Stimulated activated naive CD8-positive, alpha-beta T cell treated with anti-CD3 and anti-CD28 coated beads, Interleukin-15, amount 100 ng/mL, for 72 hours (primary cell): ENCODE data around the gene WDPCP.

Source experiments
- ATAC-seq: fragments of 150-1000 bp; cut with Tn5 transposase; 2 replicates; pipeline ENCODE4 v1.10.0; 2021; ENCODE audit warnings: mild to moderate bottlenecking, moderate library complexity
- DNase-seq, 2 donors: peaks; one replicate each; pipeline ENCODE4 v3.0.0; 2021 to 2022
- H3K27ac Mint-ChIP-seq, 2 donors: one replicate each; pipeline ENCODE4 v1.8.0; 2022; ENCODE audit warnings: mild to moderate bottlenecking in 2 of 2, mixed read lengths in 2 of 2, moderate library complexity in 2 of 2
- H3K27me3 Mint-ChIP-seq: one replicate; pipeline ENCODE4 v1.8.0; 2022; ENCODE audit warnings: mixed read lengths
- H3K4me1 Mint-ChIP-seq: one replicate; pipeline ENCODE4 v1.8.0; 2022; ENCODE audit warnings: mild to moderate bottlenecking, mixed read lengths
- H3K4me3 Mint-ChIP-seq, 2 donors: one replicate each; pipeline ENCODE4 v1.8.0; 2022; ENCODE audit warnings: mild to moderate bottlenecking in 2 of 2, mixed read lengths in 2 of 2, moderate library complexity in 1 of 2
- H3K9me3 Mint-ChIP-seq, 2 donors: one replicate each; pipeline ENCODE4 v1.8.0; 2022; ENCODE audit warnings: mixed read lengths in 2 of 2

WDPCP gene

DNA sequence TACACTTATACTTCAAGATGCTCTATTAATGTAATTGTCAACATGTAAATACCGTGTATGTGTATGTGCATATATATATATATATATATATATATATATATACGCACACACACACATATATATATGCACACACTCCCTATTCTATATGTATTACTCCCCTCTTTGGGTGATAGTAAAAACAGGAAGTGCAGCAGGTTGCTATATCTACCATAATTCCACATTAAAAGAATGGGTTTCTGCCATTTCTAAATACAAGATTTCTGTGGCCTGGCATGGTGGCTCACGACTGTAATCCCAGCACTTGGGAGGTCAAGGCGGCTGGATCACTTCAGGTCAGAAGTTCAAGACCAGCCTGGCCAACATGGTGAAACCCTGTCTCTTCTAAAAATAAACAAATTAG, 460.7 kb downstream of the WDPCP start:
- no peaks in the 10 kb centered on the region for H3K4me1 Mint-ChIP-seq
- ATAC-seq (no peak), DNase-seq (no peak)
- no peak overlapping the region for H3K27ac Mint-ChIP-seq
- no peaks in the 10 kb centered on the region for H3K27me3 Mint-ChIP-seq
- H3K9me3 Mint-ChIP-seq, result peaks cover 8 to 33% of the 10 kb centered on the region in 2 donors
- H3K4me3 Mint-ChIP-seq, result no peak overlapping the region

- Mint-ChIP-seq H3K4me1 (no peaks in the 10 kb centered on the region), H3K27me3 (no peaks in the 10 kb centered on the region), H3K9me3 (peaks cover 0 to 9% of the 10 kb centered on the region in 2 donors), H3K27ac (no peak overlapping the region), H3K4me3 (no peak overlapping the region)
- DNase-seq (no peak), ATAC-seq (no peak)
These were observed 463.4 kb downstream of the WDPCP start for GRCh38 chr2:63124850-63125249.

DNA sequence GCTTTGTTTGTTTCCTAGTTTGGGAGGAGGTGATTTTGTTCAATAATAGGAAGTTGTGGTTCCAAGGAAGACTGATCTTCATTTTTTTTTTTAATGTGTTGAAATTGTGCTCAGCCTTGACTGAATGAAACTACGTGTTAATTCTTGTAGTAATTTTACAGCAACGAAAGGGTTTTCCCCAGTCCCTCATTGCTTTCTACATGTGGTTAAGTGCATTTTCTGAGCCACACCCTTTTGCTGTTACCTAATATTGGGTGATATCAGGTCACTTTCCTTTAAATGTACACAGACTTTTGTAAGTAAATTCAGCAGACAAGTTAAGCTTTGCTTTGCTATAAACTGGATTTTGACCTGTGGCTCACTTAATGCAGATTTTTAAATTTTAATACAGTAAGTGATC, 464.1 kb downstream of the WDPCP start:
- no peak for DNase-seq
- ATAC-seq, result no peak
- Mint-ChIP-seq H3K27ac (no peak overlapping the region), H3K4me3 (no peak overlapping the region), H3K9me3 (peaks cover 0 to 2% of the 10 kb centered on the region in 2 donors), H3K27me3 (no peaks in the 10 kb centered on the region), H3K4me1 (no peaks in the 10 kb centered on the region)

DNA sequence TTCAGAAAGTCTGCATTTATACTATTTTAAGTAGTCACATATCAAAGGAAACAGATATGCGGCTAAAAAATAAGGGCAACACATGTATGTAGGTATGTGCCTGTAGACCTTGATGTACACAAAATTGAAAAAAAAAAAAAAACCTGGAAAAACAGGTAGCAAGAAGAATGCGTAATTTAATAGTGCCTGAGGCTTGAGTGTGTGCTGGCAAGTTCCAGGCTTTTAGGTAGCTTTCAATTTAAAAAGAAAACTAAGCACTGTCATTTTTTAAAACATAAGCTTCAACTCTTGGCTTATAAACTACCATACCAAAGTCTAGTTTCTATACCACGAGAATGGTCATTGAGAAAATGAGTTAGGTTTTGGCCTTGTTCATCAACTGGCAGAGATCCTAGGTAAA, 465.4 kb downstream of the WDPCP start:
- Mint-ChIP-seq H3K4me1 (no peaks in the 10 kb centered on the region), H3K27me3 (no peaks in the 10 kb centered on the region), H3K4me3 (no peak overlapping the region), H3K9me3 (peaks cover 0 to 10% of the 10 kb centered on the region in 2 donors), H3K27ac (no peak overlapping the region)
- no peak for DNase-seq
- ATAC-seq, result no peak

GRCh38 chr2:63121055-63121834, 467.0 kb downstream of the WDPCP start:
- DNase-seq, result no peak

GRCh38 chr2:63118821-63119220, 469.5 kb downstream of the WDPCP start:
- Mint-ChIP-seq H3K27me3 (no peaks in the 10 kb centered on the region), H3K4me3 (no peak overlapping the region), H3K9me3 (peaks cover 15 to 22% of the 10 kb centered on the region in 2 donors), H3K4me1 (no peaks in the 10 kb centered on the region), H3K27ac (no peak overlapping the region)
- ATAC-seq (no peak), DNase-seq (no peak)

More at GRCh38 chr2:63121055-63121834, 467.0 kb downstream of the WDPCP start:
- no peaks in the 10 kb centered on the region for H3K27me3 Mint-ChIP-seq
- no peak overlapping the region for H3K27ac Mint-ChIP-seq
- H3K9me3 Mint-ChIP-seq, result peaks cover 9 to 17% of the 10 kb centered on the region in 2 donors
- ATAC-seq, result no peak
- H3K4me1 Mint-ChIP-seq, result no peaks in the 10 kb centered on the region
- no peak overlapping the region for H3K4me3 Mint-ChIP-seq

DNA sequence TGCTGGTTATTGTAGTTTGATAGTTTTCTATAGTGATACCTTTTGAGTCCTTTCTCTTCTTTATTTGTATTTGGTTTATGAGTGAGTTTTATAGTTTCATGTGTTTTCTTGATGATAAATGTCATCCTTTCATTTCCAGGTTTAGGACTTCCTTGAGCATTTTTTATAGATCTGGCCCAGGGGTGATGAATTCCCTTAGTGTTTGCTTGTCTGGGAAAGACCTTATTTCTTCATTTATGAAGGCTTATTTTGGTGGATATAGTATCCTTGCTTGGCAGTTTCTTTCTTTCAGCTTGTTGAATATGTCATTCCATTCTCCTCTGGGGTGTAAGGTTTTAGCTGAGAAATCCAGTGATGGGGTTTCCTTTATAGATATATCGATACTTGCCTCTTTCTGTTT, 483.8 kb downstream of the WDPCP start:
- H3K27ac Mint-ChIP-seq, result no peak overlapping the region
- no peak for DNase-seq
- ATAC-seq, result no peak
- H3K9me3 Mint-ChIP-seq, result peaks cover 35 to 49% of the 10 kb centered on the region in 2 donors
- no peaks in the 10 kb centered on the region for H3K4me1 Mint-ChIP-seq
- H3K27me3 Mint-ChIP-seq, result peaks cover 10% of the 10 kb centered on the region
- H3K4me3 Mint-ChIP-seq, result no peak overlapping the region

GRCh38 chr2:63101954-63102353, 486.3 kb downstream of the WDPCP start:
- no peak overlapping the region for H3K4me3 Mint-ChIP-seq
- H3K9me3 Mint-ChIP-seq, result peaks cover 29 to 37% of the 10 kb centered on the region in 2 donors
- H3K27ac Mint-ChIP-seq, result no peak overlapping the region

GRCh38 chr2:63099032-63099431, 489.2 kb downstream of the WDPCP start:
- Mint-ChIP-seq H3K4me3 (no peak overlapping the region), H3K9me3 (peaks cover 12 to 16% of the 10 kb centered on the region in 2 donors), H3K27me3 (no peaks in the 10 kb centered on the region), H3K4me1 (no peaks in the 10 kb centered on the region), H3K27ac (no peak overlapping the region)
- DNase-seq (no peak), ATAC-seq (no peak)

More at GRCh38 chr2:63101954-63102353, 486.3 kb downstream of the WDPCP start:
- H3K4me1 Mint-ChIP-seq, result no peaks in the 10 kb centered on the region
- H3K27me3 Mint-ChIP-seq, result peaks cover 10% of the 10 kb centered on the region
- no peak for DNase-seq
- no peak for ATAC-seq

DNA sequence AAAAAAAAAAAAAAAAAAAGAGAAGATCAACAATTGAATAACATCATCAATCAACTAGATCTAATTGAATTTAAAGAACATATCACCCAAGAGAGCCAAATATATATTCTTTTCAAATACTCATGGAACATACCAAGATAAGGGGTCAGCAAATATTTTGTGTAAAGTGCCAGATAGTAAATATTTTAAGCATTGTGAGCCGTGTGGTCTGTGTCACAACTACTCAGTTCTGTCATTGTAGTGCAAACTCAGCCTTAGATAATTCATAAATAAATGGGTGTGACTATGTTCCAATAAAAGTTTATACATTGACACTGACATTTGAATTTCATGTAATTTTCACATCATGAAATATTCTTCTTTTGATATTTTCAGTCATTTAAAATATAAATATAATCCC, 491.8 kb downstream of the WDPCP start:
- H3K27ac Mint-ChIP-seq, result no peak overlapping the region

GRCh38 chr2:63093502-63093901, 494.8 kb downstream of the WDPCP start:
- Mint-ChIP-seq H3K4me3 (no peak overlapping the region), H3K27me3 (no peaks in the 10 kb centered on the region), H3K9me3 (no peaks in the 10 kb centered on the region), H3K27ac (no peak overlapping the region), H3K4me1 (no peaks in the 10 kb centered on the region)
- no peak for ATAC-seq
- no peak for DNase-seq

More for the DNA sequence above, 491.8 kb downstream of the WDPCP start:
- Mint-ChIP-seq H3K27me3 (no peaks in the 10 kb centered on the region), H3K9me3 (peaks cover 0 to 9% of the 10 kb centered on the region in 2 donors), H3K4me3 (no peak overlapping the region), H3K4me1 (no peaks in the 10 kb centered on the region)
- DNase-seq, result no peak
- ATAC-seq, result no peak

DNA sequence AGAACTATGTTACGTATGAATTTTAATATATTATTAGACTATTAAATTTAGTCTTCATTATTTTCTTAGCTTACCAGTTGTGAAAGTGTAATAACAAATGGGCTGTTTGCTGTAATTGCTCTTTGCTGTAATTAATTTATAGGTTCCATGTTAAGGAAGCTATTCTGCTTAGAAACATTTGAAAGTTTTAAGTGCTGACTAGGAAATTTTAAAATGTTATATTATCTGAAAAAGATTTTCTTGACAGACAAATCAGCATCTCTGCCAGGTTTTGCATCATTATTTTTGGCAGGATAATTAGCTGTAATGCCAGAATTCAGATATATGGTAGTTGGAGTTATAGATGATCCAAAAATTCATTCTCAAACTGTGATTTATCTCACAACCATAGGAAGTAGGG, 495.4 kb downstream of the WDPCP start:
- H3K9me3 Mint-ChIP-seq, result no peaks in the 10 kb centered on the region
- H3K4me1 Mint-ChIP-seq, result no peaks in the 10 kb centered on the region
- DNase-seq, result no peak
- no peak overlapping the region for H3K4me3 Mint-ChIP-seq
- no peak overlapping the region for H3K27ac Mint-ChIP-seq
- ATAC-seq, result no peak
- H3K27me3 Mint-ChIP-seq, result no peaks in the 10 kb centered on the region

- Mint-ChIP-seq H3K27me3 (no peaks in the 10 kb centered on the region), H3K27ac (no peak overlapping the region), H3K9me3 (no peaks in the 10 kb centered on the region), H3K4me1 (no peaks in the 10 kb centered on the region), H3K4me3 (no peak overlapping the region)
- DNase-seq (no peak), ATAC-seq (no peak)
These were observed 495.9 kb downstream of the WDPCP start for GRCh38 chr2:63092401-63092800.

- DNase-seq (no peak), ATAC-seq (no peak)
- Mint-ChIP-seq H3K9me3 (no peaks in the 10 kb centered on the region), H3K27ac (no peak overlapping the region), H3K4me3 (no peak overlapping the region), H3K27me3 (peaks cover 20% of the 10 kb centered on the region), H3K4me1 (no peaks in the 10 kb centered on the region)
These were observed 501.6 kb downstream of the WDPCP start for GRCh38 chr2:63086687-63087086.

GRCh38 chr2:63081404-63081803, 506.9 kb downstream of the WDPCP start:
- Mint-ChIP-seq H3K4me1 (no peaks in the 10 kb centered on the region), H3K27me3 (peaks cover 44% of the 10 kb centered on the region), H3K4me3 (no peak overlapping the region), H3K9me3 (no peaks in the 10 kb centered on the region), H3K27ac (no peak overlapping the region)
- ATAC-seq (no peak), DNase-seq (no peak)

DNA sequence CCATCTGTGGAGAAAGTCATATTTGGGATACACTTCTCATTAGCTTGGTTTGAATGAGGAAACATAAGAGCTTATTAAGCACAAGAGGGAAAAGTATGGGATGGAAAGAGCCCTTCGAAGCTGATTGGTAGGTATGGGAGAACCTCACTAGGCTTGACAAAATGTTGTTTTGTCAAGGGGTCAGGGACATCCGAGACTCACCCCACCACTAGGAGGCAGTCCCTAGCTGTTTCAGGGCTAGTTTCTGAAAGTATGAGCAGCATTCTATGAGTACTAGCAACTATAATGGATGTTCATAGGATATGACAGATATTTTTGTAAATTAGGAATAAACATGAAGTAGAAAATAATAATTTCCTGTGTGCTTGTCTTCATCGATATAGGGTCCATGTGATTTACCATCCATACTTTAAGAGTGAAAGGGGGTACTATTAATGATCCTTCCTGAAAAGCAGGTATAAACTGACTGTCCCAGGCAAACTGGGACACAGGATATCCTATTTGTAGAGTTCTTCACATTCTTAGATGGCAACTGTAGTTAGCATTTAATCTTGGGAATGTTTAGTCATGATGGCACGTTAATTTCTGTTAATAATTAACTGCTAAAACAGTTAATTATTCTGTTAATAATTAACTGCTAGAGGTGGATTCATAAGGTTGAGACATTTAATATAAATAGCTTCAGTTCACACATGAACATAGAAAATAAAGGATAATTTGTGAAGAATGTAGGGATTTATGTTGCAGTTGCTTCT, 509.2 kb downstream of the WDPCP start:
- H3K9me3 Mint-ChIP-seq, result no peaks in the 10 kb centered on the region
- ATAC-seq (no peak), DNase-seq (peak in 1 of 2 donors; percentile 13)
- H3K27ac Mint-ChIP-seq, result no peak overlapping the region
- peaks cover 39% of the 10 kb centered on the region for H3K27me3 Mint-ChIP-seq
- no peak overlapping the region for H3K4me3 Mint-ChIP-seq
- H3K4me1 Mint-ChIP-seq, result no peaks in the 10 kb centered on the region
